H1 (cell line): ENCODE measurements around the gene BSN. TPM values are rescaled to one million over a fixed set of nuclear protein-coding genes. Genes with fewer than 3 reads are reported as not detected.

Experiments
- CTCF ChIA-PET: fragments of 300-600 bp; sonication (Branson Sonifier 250); formaldehyde crosslinking; loops from one replicate; lab custom pipeline; 2021; ENCODE audit not compliant: partially characterized antibody; lab: Charles Lee
- POLR2A ChIA-PET: fragments of 300-600 bp; sonication (Branson Sonifier 250); formaldehyde crosslinking; loops from one replicate; lab custom pipeline; 2021; ENCODE audit warnings: inconsistent platforms; ENCODE audit not compliant: partially characterized antibody; lab: Charles Lee
- DNase-seq, 2 experiments: peaks; one replicate each; pipeline versions ENCODE4 v3.0.0 to v3.0.0-alpha.2; 2010 to 2022; ENCODE audit warnings: low spot score in 2 of 2, low read depth in 1 of 2, mixed read lengths in 1 of 2
- FAIRE-seq: peaks from 2 replicates; lab custom pipeline; 2011; peaks lifted over from hg19 to GRCh38; lab: Jason Lieb, UNC
- H2AFZ ChIP-seq: 2 replicates; pipeline ENCODE4 v1.8.1; 2012; ENCODE audit warnings: low read length, inconsistent platforms
- H2AK5ac ChIP-seq: 2 replicates; pipeline ENCODE4 v1.6.1; 2013; ENCODE audit warnings: low read depth, low read length
- H2BK120ac ChIP-seq: replicated peaks from 2 replicates; pipeline ENCODE3; 2013; ENCODE audit warnings: low read depth, low read length, inconsistent platforms
- H2BK12ac ChIP-seq: 2 replicates; pipeline ENCODE4 v1.6.1; 2013; ENCODE audit warnings: low read depth, low read length
- H2BK15ac ChIP-seq: 2 replicates; pipeline ENCODE4 v1.6.1; 2013; ENCODE audit warnings: low read length
- H2BK20ac ChIP-seq: 2 replicates; pipeline ENCODE4 v1.6.1; 2013; ENCODE audit warnings: low read length
- H2BK5ac ChIP-seq: 2 replicates; pipeline ENCODE4 v1.6.1; 2013; ENCODE audit warnings: low read depth, low read length
- H3K14ac ChIP-seq: 2 replicates; pipeline ENCODE4 v1.6.1; 2013; ENCODE audit warnings: inconsistent platforms; ENCODE audit not compliant: insufficient read length
- H3K18ac ChIP-seq: 2 replicates; pipeline ENCODE4 v1.6.1; 2013; ENCODE audit warnings: low read length; ENCODE audit errors: extremely low read depth
- H3K23ac ChIP-seq: 2 replicates; pipeline ENCODE4 v1.6.1; 2013; ENCODE audit warnings: inconsistent platforms; ENCODE audit not compliant: insufficient read length
- H3K23me2 ChIP-seq: 2 replicates; pipeline ENCODE4 v1.6.1; 2013; ENCODE audit warnings: low read depth, low read length
- H3K27ac ChIP-seq: 2 replicates; pipeline ENCODE4 v1.6.1; 2011; ENCODE audit warnings: low read depth, low read length, inconsistent platforms
- H3K27me3 ChIP-seq, 4 experiments: replicated peaks in 1 of 4; 1 replicate in 1 of 4; 2 replicates in 3 of 4; pipeline versions ENCODE4 v1.6.1 to v1.8.1; 2011 to 2013; ENCODE audit warnings: low read length in 3 of 4, mild to moderate bottlenecking in 3 of 4, inconsistent platforms in 2 of 4, mixed read lengths in 2 of 4, moderate library complexity in 1 of 4; ENCODE audit not compliant: control insufficient read depth in 3 of 4, insufficient read depth in 3 of 4; ENCODE audit errors: extremely low read depth in 1 of 4
- H3K36me3 ChIP-seq, 4 experiments: 2 replicates each; pipeline versions ENCODE4 v1.6.1 to v1.8.1; 2011 to 2013; ENCODE audit warnings: mild to moderate bottlenecking in 4 of 4, low read length in 3 of 4, moderate library complexity in 2 of 4, control low read depth in 1 of 4, inconsistent platforms in 1 of 4; ENCODE audit not compliant: insufficient read depth in 4 of 4, control insufficient read depth in 2 of 4
- H3K4ac ChIP-seq: replicated peaks from 2 replicates; pipeline ENCODE3; 2013; ENCODE audit warnings: low read length, low read depth, mixed read lengths, inconsistent platforms; ENCODE audit not compliant: insufficient read length
- H3K4me1 ChIP-seq, 4 experiments: replicated peaks in 1 of 4; 1 replicate in 1 of 4; 2 replicates in 3 of 4; pipeline versions ENCODE4 v1.6.1 to v1.8.1; 2011 to 2013; ENCODE audit warnings: low read length in 3 of 4, inconsistent platforms in 2 of 4, mixed read lengths in 1 of 4; ENCODE audit not compliant: insufficient read depth in 4 of 4, control insufficient read depth in 3 of 4
- H3K4me2 ChIP-seq, 2 experiments: 2 replicates each; pipeline versions ENCODE4 v1.6.1 to v1.8.1; 2011 to 2013; ENCODE audit warnings: low read depth in 2 of 2, low read length in 2 of 2, control low read depth in 1 of 2, inconsistent platforms in 1 of 2, mild to moderate bottlenecking in 1 of 2; ENCODE audit not compliant: insufficient read depth in 1 of 2
- H3K4me3 ChIP-seq, 4 experiments: fragments of 200-600, 300-600 bp in 1 of 4; sonication (generic), shearing (Covaris generic), sonication (Bioruptor Twin) in 1 of 4; 2 replicates each; pipeline versions ENCODE4 v1.5.1 to v1.8.1; 2011 to 2016; ENCODE audit warnings: low read length in 4 of 4, low read depth in 3 of 4, control low read depth in 2 of 4, inconsistent platforms in 2 of 4, mild to moderate bottlenecking in 2 of 4, mixed read lengths in 1 of 4, moderate library complexity in 1 of 4; ENCODE audit not compliant: insufficient read depth in 2 of 4; ENCODE audit errors: extremely low read depth in 1 of 4
- H3K56ac ChIP-seq: replicated peaks from 2 replicates; pipeline ENCODE3; 2013; ENCODE audit warnings: low read depth, mild to moderate bottlenecking, mixed read lengths, low read length, inconsistent platforms; ENCODE audit not compliant: insufficient read length
- H3K79me1 ChIP-seq: 2 replicates; pipeline ENCODE4 v1.6.1; 2013; ENCODE audit warnings: low read depth, low read length, control low read depth
- H3K79me2 ChIP-seq, 2 experiments: 2 replicates each; pipeline versions ENCODE4 v1.6.1 to v1.8.1; 2012 to 2013; ENCODE audit warnings: low read length in 2 of 2, mild to moderate bottlenecking in 2 of 2, inconsistent platforms in 1 of 2; ENCODE audit not compliant: insufficient read depth in 2 of 2, control insufficient read depth in 1 of 2
- H3K9ac ChIP-seq, 4 experiments: replicated peaks in 1 of 4; 1 replicate in 1 of 4; 2 replicates in 3 of 4; pipeline versions ENCODE4 v1.6.1 to v1.8.1; 2011 to 2013; ENCODE audit warnings: low read depth in 3 of 4, low read length in 3 of 4, control low read depth in 2 of 4, mild to moderate bottlenecking in 2 of 4, moderate library complexity in 2 of 4, inconsistent platforms in 1 of 4; ENCODE audit errors: extremely low read depth in 1 of 4
- H3K9me3 ChIP-seq, 2 experiments: 2 replicates each; pipeline versions ENCODE4 v1.6.1 to v1.8.1; 2012 to 2013; ENCODE audit warnings: mild to moderate bottlenecking in 2 of 2, moderate library complexity in 2 of 2, control low read depth in 1 of 2, inconsistent platforms in 1 of 2, low read depth in 1 of 2, low read length in 1 of 2, mixed read lengths in 1 of 2; ENCODE audit not compliant: insufficient read depth in 2 of 2
- H4K20me1 ChIP-seq, 2 experiments: replicated peaks in 1 of 2; 2 replicates each; pipeline versions ENCODE3 to v1.8.1; 2011 to 2013; ENCODE audit warnings: inconsistent platforms in 2 of 2, low read length in 2 of 2, mild to moderate bottlenecking in 1 of 2; ENCODE audit not compliant: insufficient read depth in 2 of 2, control insufficient read depth in 1 of 2
- H4K5ac ChIP-seq: 2 replicates; pipeline ENCODE4 v1.6.1; 2013; ENCODE audit warnings: low read length, low read depth, mixed read lengths, inconsistent platforms; ENCODE audit not compliant: insufficient read length
- H4K8ac ChIP-seq: 2 replicates; pipeline ENCODE4 v1.8.0; 2013; ENCODE audit warnings: mild to moderate bottlenecking, moderate library complexity, low read length, inconsistent platforms; ENCODE audit not compliant: insufficient read depth; ENCODE audit errors: extremely low read depth
- H4K91ac ChIP-seq: replicated peaks from 2 replicates; pipeline ENCODE3; 2013; ENCODE audit warnings: low read length, mixed read lengths, inconsistent platforms; ENCODE audit not compliant: insufficient read length
- CEBPB ChIP-seq: IDR thresholded peaks from 2 replicates; pipeline ENCODE4 v1.6.1; 2012; ENCODE audit warnings: low read depth, low read length
- SIN3A ChIP-seq, 2 experiments: IDR thresholded peaks in 1 of 2; conservative IDR thresholded peaks in 1 of 2; 2 replicates each; pipeline ENCODE4 v1.6.1; 2011 to 2012; ENCODE audit warnings: low read length in 2 of 2, improper control_type of control experiment in 1 of 2, low read depth in 1 of 2, mild to moderate bottlenecking in 1 of 2
- WGBS, 2 experiments: shearing (Covaris generic) in 1 of 2; methylation state at CpG; one replicate each; pipeline versions ENCODE4 v1.1.6 to v1.1.7; 2013 to 2015; ENCODE audit warnings: low lambda C conversion rate in 2 of 2, mixed read lengths in 2 of 2, inconsistent platforms in 1 of 2, low coverage in 1 of 2, missing lambda C conversion rate in 1 of 2; ENCODE audit not compliant: insufficient replicate concordance in 2 of 2, insufficient coverage in 1 of 2, insufficient read length in 1 of 2; ENCODE audit errors: extremely low coverage in 1 of 2, missing lambda C conversion rate in 1 of 2; 5-methylcytosine and 5-hydroxymethylcytosine counted together
- polyA plus RNA-seq, 7 experiments: library from polyadenylated mRNA; depleted of rRNA in 3 of 7; stranded (reverse) in 5 of 7; unstranded in 2 of 7; fragments of >200 nt in 5 of 7; fragments of 200-250 nt in 2 of 7; gene quantifications; 1 replicate in 5 of 7; 2 replicates in 1 of 7; 4 replicates in 1 of 7; pipeline versions ENCODE4 v1.2.1 to v1.2.3, GENCODE V29; 2011 to 2013; ENCODE audit warnings: missing spikeins in 2 of 7, mixed read lengths in 2 of 7
- total RNA-seq: library from RNA; stranded (reverse); fragmentation: NEBNext Ultra II Directional; extraction: Animal tissue kit (Norgen Biotek cat#: 25700); gene quantifications from 2 replicates; pipeline ENCODE4 v1.2.1, GENCODE V29; 2021
- TF ChIP-seq, protein P1 (sequence below), 3 experiments: IDR thresholded peaks; 1 replicate in 2 of 3; 2 replicates in 1 of 3; pipeline versions ENCODE4 v1.5.1 to v1.6.1; 2011; ENCODE audit warnings: low read length in 3 of 3, mild to moderate bottlenecking in 3 of 3, inconsistent platforms in 2 of 3, low read depth in 1 of 3, moderate library complexity in 1 of 3; ENCODE audit not compliant: insufficient read depth in 1 of 3; ENCODE audit errors: control extremely low read depth in 1 of 3

BSN gene
- total and polyA plus RNA-seq, 2 of the 8 experiments (the other 6 are each of a cell fraction or from before 2014, with no cell fraction given), result 0.60 to 3.0 TPM

DNA sequence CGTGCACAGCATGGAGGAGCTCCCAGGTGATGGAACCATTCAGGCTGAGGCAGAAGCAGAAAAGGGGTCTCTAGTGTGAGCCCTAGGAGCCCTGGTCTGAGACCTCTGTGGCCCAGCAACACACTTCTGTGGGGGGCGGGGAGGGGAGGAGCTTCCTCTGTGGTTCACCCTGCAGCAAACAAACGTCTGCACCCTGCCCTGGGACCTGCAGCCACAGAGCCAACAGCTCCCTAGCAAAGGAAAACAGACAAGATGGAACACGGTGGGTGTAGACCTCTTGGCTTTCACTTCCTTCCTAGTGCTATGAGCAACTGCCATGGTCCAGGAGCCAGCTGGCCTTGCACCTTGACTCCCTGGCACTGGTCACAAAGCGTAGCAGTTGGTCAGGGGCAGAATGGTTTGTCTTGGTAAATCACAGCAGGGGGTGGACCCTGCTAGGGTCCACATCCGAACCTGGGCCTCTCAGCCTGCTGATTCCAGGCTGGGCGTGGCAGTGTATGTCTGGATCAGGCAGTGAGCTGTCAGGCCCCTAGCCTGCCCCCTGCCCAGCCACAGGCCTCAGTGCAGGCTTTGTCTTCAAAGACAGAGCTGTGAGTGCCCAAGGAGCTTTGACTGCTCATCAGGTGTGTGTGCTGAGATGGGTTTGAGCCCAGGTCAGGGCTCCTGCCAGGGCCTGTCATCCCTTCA, 158.5 kb downstream of the BSN start:
- peaks cover 0 to 4% of the 10 kb centered on the region in 2 experiments for H4K20me1 ChIP-seq
- no peak overlapping the region for H3K18ac ChIP-seq
- H3K79me1 ChIP-seq, result no peaks in the 10 kb centered on the region
- peak overlapping the region; percentile 1; the same call in 1 of the 2 replicates for H3K27ac ChIP-seq
- no peak overlapping the region for H2BK5ac ChIP-seq
- no peak overlapping the region for H2BK120ac ChIP-seq
- H3K23me2 ChIP-seq, result no peaks in the 10 kb centered on the region; the same call in 1 of the 2 replicates
- no peak overlapping the region for H4K91ac ChIP-seq
- no peak overlapping the region for H3K4ac ChIP-seq
- H2BK15ac ChIP-seq, result no peak overlapping the region
- no peak overlapping the region for H3K4me3 ChIP-seq
- 91% methylated on average over 7 of the region's 7 CpGs; no CpG with 5 or more reads in 1 of the 2 experiments for WGBS, 2 experiments
- no peak overlapping the region for H2AK5ac ChIP-seq
- no peak overlapping the region for H2BK20ac ChIP-seq
- no peaks in the 10 kb centered on the region for H3K27me3 ChIP-seq
- H2BK12ac ChIP-seq, result no peak overlapping the region
- H3K4me2 ChIP-seq, result no peak overlapping the region
- no peak overlapping the region for H3K14ac ChIP-seq
- no peaks in the 10 kb centered on the region for H3K9me3 ChIP-seq
- H3K79me2 ChIP-seq, result no peaks in the 10 kb centered on the region
- CTCF ChIA-PET, result interaction anchor here (0.6 to 3.7 kb wide), 8 partner anchors 11 to 126 kb away, joined by 3 to 55 read pairs (median 4); no protein-coding TSS in a partner anchor
- no peak overlapping the region for H3K56ac ChIP-seq
- H4K5ac ChIP-seq, result no peak overlapping the region
- no peak overlapping the region for H3K23ac ChIP-seq
- POLR2A ChIA-PET, result interaction anchor here (0.6 to 3.8 kb wide), 9 partner anchors 9 to 218 kb away, joined by 3 to 41 read pairs (median 3); partner anchors contain the start of genes AMIGO3 and GMPPB
- peaks cover 0 to 3% (median 0%) of the 10 kb centered on the region in 4 experiments; a peak in 2 of 7 replicates for H3K4me1 ChIP-seq
- no peak overlapping the region; a peak in 1 of 7 replicates for H3K9ac ChIP-seq
- DNase-seq (no peak), FAIRE-seq (no peak)
- H2AFZ ChIP-seq, result no peak overlapping the region
- no peak overlapping the region for H4K8ac ChIP-seq
- TF ChIP-seq, protein P1, sequence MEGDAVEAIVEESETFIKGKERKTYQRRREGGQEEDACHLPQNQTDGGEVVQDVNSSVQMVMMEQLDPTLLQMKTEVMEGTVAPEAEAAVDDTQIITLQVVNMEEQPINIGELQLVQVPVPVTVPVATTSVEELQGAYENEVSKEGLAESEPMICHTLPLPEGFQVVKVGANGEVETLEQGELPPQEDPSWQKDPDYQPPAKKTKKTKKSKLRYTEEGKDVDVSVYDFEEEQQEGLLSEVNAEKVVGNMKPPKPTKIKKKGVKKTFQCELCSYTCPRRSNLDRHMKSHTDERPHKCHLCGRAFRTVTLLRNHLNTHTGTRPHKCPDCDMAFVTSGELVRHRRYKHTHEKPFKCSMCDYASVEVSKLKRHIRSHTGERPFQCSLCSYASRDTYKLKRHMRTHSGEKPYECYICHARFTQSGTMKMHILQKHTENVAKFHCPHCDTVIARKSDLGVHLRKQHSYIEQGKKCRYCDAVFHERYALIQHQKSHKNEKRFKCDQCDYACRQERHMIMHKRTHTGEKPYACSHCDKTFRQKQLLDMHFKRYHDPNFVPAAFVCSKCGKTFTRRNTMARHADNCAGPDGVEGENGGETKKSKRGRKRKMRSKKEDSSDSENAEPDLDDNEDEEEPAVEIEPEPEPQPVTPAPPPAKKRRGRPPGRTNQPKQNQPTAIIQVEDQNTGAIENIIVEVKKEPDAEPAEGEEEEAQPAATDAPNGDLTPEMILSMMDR (IDR thresholded peaks at IDR 0.05; ENCODE audit: control extremely low read depth in 1 of 3, insufficient read depth in 1 of 3, low read depth in 1 of 3, low read length in 3 of 3), result peak in 1 of 3 experiments; percentile 4; a peak in 1 of 4 replicates
- TF ChIP-seq SIN3A (conservative IDR thresholded peaks at IDR 0.05 in 1 of 2, IDR thresholded peaks at IDR 0.05 in 1 of 2; ENCODE audit: low read depth in 1 of 2, low read length in 2 of 2), result 0 out of 4 replicates have a peak, but pooled peaks of 1 of the 2 experiments have one; percentile 20
- no peak for TF ChIP-seq CEBPB
- no peaks in the 10 kb centered on the region; a peak in 1 of 8 replicates for H3K36me3 ChIP-seq
